B cell (primary cell): ENCODE measurements around the gene BEND7. TPM values are rescaled to one million over a fixed set of nuclear protein-coding genes. Genes with fewer than 3 reads are reported as not detected.
"Not testable (repeated sequence)": the region's sequence is repeated elsewhere in the genome, so short reads cannot be mapped to it uniquely, and the experiment has no call there.

ENCODE experiments used
- ATAC-seq: fragments of 200-7000 bp; cut with Tn5 transposase; one replicate; pipeline ENCODE4 v1.10.0; 2021; ENCODE audit warnings: low read depth, mild to moderate bottlenecking, moderate number of reproducible peaks, moderate library complexity
- CTCF ChIA-PET: fragments of 350-600 bp; sonication (Branson Sonifier 250); formaldehyde crosslinking; loops from one replicate; lab custom pipeline; 2021; ENCODE audit warnings: antibody characterized with exemption, inconsistent platforms; lab: Charles Lee
- POLR2A ChIA-PET: fragments of 350-600 bp; sonication (Branson Sonifier 250); formaldehyde crosslinking; loops from one replicate; lab custom pipeline; 2021; ENCODE audit warnings: antibody characterized with exemption; lab: Charles Lee
- DNase-seq: peaks from one replicate; pipeline ENCODE4 v3.0.0; 2013
- H2AFZ ChIP-seq: 2 replicates; pipeline ENCODE4 v1.6.1; 2012; ENCODE audit warnings: mild to moderate bottlenecking, low read depth, low read length; ENCODE audit not compliant: insufficient read depth, poor library complexity, severe bottlenecking
- H3K27ac ChIP-seq, 2 donors: 1 replicate in 1 of 2; 2 replicates in 1 of 2; pipeline ENCODE4 v1.5.1; 2012 to 2013; ENCODE audit warnings: low read length in 2 of 2, mild to moderate bottlenecking in 2 of 2, moderate library complexity in 1 of 2
- H3K27me3 ChIP-seq, 4 experiments: fragments of 200-600 bp in 1 of 4; sonication (generic) in 1 of 4; replicated peaks in 1 of 4; 1 replicate in 2 of 4; 2 replicates in 2 of 4; pipeline versions ENCODE4 v1.6.1 to v1.7.0; 2013 to 2016; ENCODE audit warnings: low read length in 3 of 4, mild to moderate bottlenecking in 2 of 4, mixed read lengths in 1 of 4, moderate library complexity in 1 of 4; ENCODE audit not compliant: insufficient read depth in 4 of 4, control insufficient read depth in 3 of 4; ENCODE audit errors: control extremely low read depth in 1 of 4
- H3K36me3 ChIP-seq, 2 experiments: replicated peaks in 1 of 2; 1 replicate in 1 of 2; 2 replicates in 1 of 2; pipeline versions ENCODE4 v1.6.1 to v1.7.1; 2013; ENCODE audit warnings: low read length in 1 of 2; ENCODE audit not compliant: insufficient read depth in 2 of 2, control insufficient read depth in 1 of 2; ENCODE audit errors: control extremely low read depth in 1 of 2, extremely low read depth in 1 of 2
- H3K4me1 ChIP-seq, 2 donors: fragments of 200-600 bp in 1 of 2; sonication (generic) in 1 of 2; 1 replicate in 1 of 2; 2 replicates in 1 of 2; pipeline versions ENCODE4 v1.5.1 to v1.6.1; 2013 to 2017; ENCODE audit warnings: low read length in 2 of 2; ENCODE audit not compliant: control insufficient read depth in 2 of 2, insufficient read depth in 2 of 2
- H3K4me2 ChIP-seq: replicated peaks from 2 replicates; pipeline ENCODE3; 2012; ENCODE audit warnings: mild to moderate bottlenecking, low read depth, low read length; ENCODE audit not compliant: poor library complexity, severe bottlenecking
- H3K4me3 ChIP-seq, 5 experiments: fragments of 200-600 bp in 1 of 5; sonication (generic) in 1 of 5; 1 replicate in 3 of 5; 2 replicates in 2 of 5; pipeline versions ENCODE4 v1.5.1 to v1.7.0; 2011 to 2016; ENCODE audit warnings: low read length in 4 of 5, mild to moderate bottlenecking in 4 of 5, low read depth in 2 of 5, control low read depth in 1 of 5, moderate library complexity in 1 of 5; ENCODE audit not compliant: insufficient read depth in 1 of 5; ENCODE audit errors: control extremely low read depth in 1 of 5, extremely low read depth in 1 of 5
- H3K79me2 ChIP-seq: fragments of 200-600 bp; sonication (generic); one replicate; pipeline ENCODE4 v1.6.0; 2016; ENCODE audit warnings: low read length; ENCODE audit not compliant: control insufficient read depth, insufficient read depth
- H3K9ac ChIP-seq: fragments of 200-600 bp; sonication (generic); 2 replicates; pipeline ENCODE4 v1.6.1; 2017; ENCODE audit warnings: mild to moderate bottlenecking, low read length, moderate library complexity
- H3K9me3 ChIP-seq, 3 donors: one replicate each; pipeline versions ENCODE4 v1.6.1 to v1.7.1; 2013; ENCODE audit warnings: low read length in 2 of 3; ENCODE audit not compliant: control insufficient read depth in 2 of 3, insufficient read depth in 1 of 3; ENCODE audit errors: control extremely low read depth in 1 of 3
- H4K20me1 ChIP-seq: 2 replicates; pipeline ENCODE4 v1.6.0; 2012; ENCODE audit warnings: mild to moderate bottlenecking, low read length; ENCODE audit not compliant: insufficient read depth, control insufficient read depth, poor library complexity, severe bottlenecking
- H3K27ac Mint-ChIP-seq: one replicate; pipeline ENCODE4 v1.8.0; 2021; ENCODE audit warnings: mixed read lengths
- H3K27me3 Mint-ChIP-seq: one replicate; pipeline ENCODE4 v1.8.0; 2021; ENCODE audit warnings: mixed read lengths
- H3K4me1 Mint-ChIP-seq: one replicate; pipeline ENCODE4 v1.8.0; 2021; ENCODE audit warnings: mixed read lengths
- H3K4me3 Mint-ChIP-seq: one replicate; pipeline ENCODE4 v1.8.0; 2021; ENCODE audit warnings: mixed read lengths
- H3K9me3 Mint-ChIP-seq: one replicate; pipeline ENCODE4 v1.8.0; 2022; ENCODE audit warnings: mixed read lengths; ENCODE audit not compliant: insufficient read depth
- EZH2 ChIP-seq: IDR thresholded peaks from 2 replicates; pipeline ENCODE4 v1.6.1; 2012; ENCODE audit warnings: borderline replicate concordance, low read depth, mild to moderate bottlenecking, moderate library complexity, low read length; ENCODE audit not compliant: insufficient read depth, poor library complexity, severe bottlenecking
- WGBS: methylation state at CpG from one replicate; pipeline ENCODE4 v1.1.5; 2013; ENCODE audit warnings: missing lambda C conversion rate; ENCODE audit not compliant: insufficient coverage; 5-methylcytosine and 5-hydroxymethylcytosine counted together
- intact Hi-C: fragments of 100-400 bp; cut with micrococcal nuclease; formaldehyde crosslinking; loops from one replicate; pipeline ENCODE4 v1.10.0; 2022
- polyA plus RNA-seq: library from polyadenylated mRNA; depleted of rRNA; stranded (reverse); fragments of >200 nt; gene quantifications from 2 replicates; pipeline ENCODE4 v1.2.3, GENCODE V29; 2012
- total RNA-seq, 2 donors: library from RNA; stranded (reverse); fragments of 120-200 nt in 1 of 2; gene quantifications; 1 replicate in 1 of 2; 2 replicates in 1 of 2; pipeline versions ENCODE4 v1.2.3 to v1.2.4, GENCODE V29; 2013 to 2022
- TF ChIP-seq, protein P1 (sequence below): fragments of 200-600 bp; IDR thresholded peaks from one replicate; pipeline ENCODE4 v1.8.0; 2022; ENCODE audit warnings: antibody characterized with exemption, mild to moderate bottlenecking

The BEND7 gene
- total and polyA plus RNA-seq, 2 donors (not counting 1 experiment from before 2014, with no cell fraction given) = 0.10 TPM; not detected in 1

DNA sequence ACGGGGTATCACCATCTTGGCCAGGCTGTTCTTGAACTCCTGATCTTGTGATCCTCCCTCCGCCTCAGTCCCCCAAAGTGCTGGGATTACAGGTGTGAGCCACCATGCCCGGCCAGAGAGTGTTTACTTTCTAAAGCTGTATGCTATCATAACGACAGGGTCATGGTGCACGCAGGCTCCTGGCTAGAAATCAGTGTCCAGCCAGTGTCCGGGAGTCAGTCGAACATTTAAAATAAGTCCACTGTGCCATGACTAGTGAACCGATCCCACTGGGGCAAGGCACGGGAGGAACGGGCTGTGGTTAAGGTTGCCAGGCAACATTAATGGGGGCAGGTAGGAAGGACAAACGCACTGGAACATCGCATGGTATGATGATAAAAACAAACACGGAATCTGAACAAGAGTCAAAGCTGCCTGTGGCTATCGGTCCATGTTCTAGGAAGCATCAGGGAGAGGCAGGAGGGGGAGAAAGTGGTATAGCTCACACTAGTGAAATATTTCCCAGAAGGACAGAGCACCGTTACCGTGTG, 91.7 kb downstream of the BEND7 start:
- Mint-ChIP-seq H3K9me3 (no peaks in the 10 kb centered on the region), H3K27ac (no peak overlapping the region), H3K4me3 (no peak overlapping the region), H3K27me3 (peaks cover 37% of the 10 kb centered on the region), H3K4me1 (peaks cover 17% of the 10 kb centered on the region)
- Histone ChIP-seq H3K79me2 (no peaks in the 10 kb centered on the region), H3K9ac (no peak overlapping the region), H3K9me3 (peaks cover 0 to 8% (median 0%) of the 10 kb centered on the region in 3 donors), H3K36me3 (no peaks in the 10 kb centered on the region), H3K4me1 (peaks cover 13 to 15% of the 10 kb centered on the region in 2 donors), H2AFZ (no peak overlapping the region), H3K4me3 (no peak overlapping the region), H3K4me2 (no peak overlapping the region), H3K27me3 (peaks cover 0 to 32% (median 25%) of the 10 kb centered on the region in 4 experiments), H3K27ac (no peak overlapping the region), H4K20me1 (no peaks in the 10 kb centered on the region)
- intact Hi-C loops = no loop called here
- no peak for TF ChIP-seq EZH2
- TF ChIP-seq, protein P1, sequence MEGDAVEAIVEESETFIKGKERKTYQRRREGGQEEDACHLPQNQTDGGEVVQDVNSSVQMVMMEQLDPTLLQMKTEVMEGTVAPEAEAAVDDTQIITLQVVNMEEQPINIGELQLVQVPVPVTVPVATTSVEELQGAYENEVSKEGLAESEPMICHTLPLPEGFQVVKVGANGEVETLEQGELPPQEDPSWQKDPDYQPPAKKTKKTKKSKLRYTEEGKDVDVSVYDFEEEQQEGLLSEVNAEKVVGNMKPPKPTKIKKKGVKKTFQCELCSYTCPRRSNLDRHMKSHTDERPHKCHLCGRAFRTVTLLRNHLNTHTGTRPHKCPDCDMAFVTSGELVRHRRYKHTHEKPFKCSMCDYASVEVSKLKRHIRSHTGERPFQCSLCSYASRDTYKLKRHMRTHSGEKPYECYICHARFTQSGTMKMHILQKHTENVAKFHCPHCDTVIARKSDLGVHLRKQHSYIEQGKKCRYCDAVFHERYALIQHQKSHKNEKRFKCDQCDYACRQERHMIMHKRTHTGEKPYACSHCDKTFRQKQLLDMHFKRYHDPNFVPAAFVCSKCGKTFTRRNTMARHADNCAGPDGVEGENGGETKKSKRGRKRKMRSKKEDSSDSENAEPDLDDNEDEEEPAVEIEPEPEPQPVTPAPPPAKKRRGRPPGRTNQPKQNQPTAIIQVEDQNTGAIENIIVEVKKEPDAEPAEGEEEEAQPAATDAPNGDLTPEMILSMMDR = no peak
- no peak for DNase-seq
- POLR2A ChIA-PET = no interaction called here
- CTCF ChIA-PET = interaction anchor here (1.2 kb wide), 1 partner anchor 64 kb away, joined by 5 read pairs; no protein-coding TSS in a partner anchor
- 91% methylated on average over 15 of the region's 16 CpGs for WGBS
- no peak for ATAC-seq

DNA sequence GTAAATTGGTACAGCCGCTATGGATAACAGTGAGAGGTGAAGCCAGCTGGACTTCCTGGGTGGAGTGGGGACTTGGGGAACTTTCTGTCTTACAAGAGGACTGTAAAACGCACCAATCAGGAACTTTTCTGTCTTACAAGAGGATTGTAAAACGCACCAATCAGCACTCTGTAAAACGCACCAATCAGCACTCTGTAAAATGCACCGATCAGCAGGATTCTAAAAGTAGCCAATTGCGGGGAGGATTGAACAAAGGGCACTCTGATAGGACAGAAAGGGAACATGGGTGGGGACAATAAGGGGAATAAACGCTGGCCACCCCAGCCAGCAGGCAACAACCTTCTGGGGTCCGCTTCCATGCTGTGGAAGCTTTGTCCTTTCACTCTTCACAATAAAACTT, 100.9 kb downstream of the BEND7 start:
- H3K27ac Mint-ChIP-seq, ATAC-seq, H3K4me3 ChIP-seq, H3K27ac ChIP-seq, H3K9me3 Mint-ChIP-seq, H4K20me1 ChIP-seq, H3K4me2 ChIP-seq, H3K36me3 ChIP-seq, H2AFZ ChIP-seq, H3K4me3 Mint-ChIP-seq, H3K27me3 ChIP-seq, intact Hi-C loops, H3K79me2 ChIP-seq, POLR2A ChIA-PET, H3K9ac ChIP-seq, H3K4me1 Mint-ChIP-seq, DNase-seq: not testable (repeated sequence)
- Histone ChIP-seq H3K9me3 (peaks cover 0 to 20% (median 5%) of the 10 kb centered on the region in 3 donors), H3K4me1 (peaks cover 8 to 12% of the 10 kb centered on the region in 2 donors)
- 100% methylated on average over 6 of the region's 8 CpGs for WGBS
- CTCF ChIA-PET = interaction anchor here (0.7 kb wide), 1 partner anchor 88 kb away, joined by 5 read pairs; no protein-coding TSS in a partner anchor
- H3K27me3 Mint-ChIP-seq = peaks cover 14% of the 10 kb centered on the region
